CD4-positive, alpha-beta T cell treated with Interferon gamma for 1 hour (primary cell): ENCODE measurements around the gene LUC7L.
"Not testable (repeated sequence)": the region's sequence is repeated elsewhere in the genome, so short reads cannot be mapped to it uniquely, and the experiment has no call there.

ENCODE experiments used
- DNase-seq: peaks from one replicate; pipeline ENCODE4 v3.0.0-alpha.2; 2020

Gene LUC7L, protein sequence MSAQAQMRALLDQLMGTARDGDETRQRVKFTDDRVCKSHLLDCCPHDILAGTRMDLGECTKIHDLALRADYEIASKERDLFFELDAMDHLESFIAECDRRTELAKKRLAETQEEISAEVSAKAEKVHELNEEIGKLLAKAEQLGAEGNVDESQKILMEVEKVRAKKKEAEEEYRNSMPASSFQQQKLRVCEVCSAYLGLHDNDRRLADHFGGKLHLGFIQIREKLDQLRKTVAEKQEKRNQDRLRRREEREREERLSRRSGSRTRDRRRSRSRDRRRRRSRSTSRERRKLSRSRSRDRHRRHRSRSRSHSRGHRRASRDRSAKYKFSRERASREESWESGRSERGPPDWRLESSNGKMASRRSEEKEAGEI

DNA sequence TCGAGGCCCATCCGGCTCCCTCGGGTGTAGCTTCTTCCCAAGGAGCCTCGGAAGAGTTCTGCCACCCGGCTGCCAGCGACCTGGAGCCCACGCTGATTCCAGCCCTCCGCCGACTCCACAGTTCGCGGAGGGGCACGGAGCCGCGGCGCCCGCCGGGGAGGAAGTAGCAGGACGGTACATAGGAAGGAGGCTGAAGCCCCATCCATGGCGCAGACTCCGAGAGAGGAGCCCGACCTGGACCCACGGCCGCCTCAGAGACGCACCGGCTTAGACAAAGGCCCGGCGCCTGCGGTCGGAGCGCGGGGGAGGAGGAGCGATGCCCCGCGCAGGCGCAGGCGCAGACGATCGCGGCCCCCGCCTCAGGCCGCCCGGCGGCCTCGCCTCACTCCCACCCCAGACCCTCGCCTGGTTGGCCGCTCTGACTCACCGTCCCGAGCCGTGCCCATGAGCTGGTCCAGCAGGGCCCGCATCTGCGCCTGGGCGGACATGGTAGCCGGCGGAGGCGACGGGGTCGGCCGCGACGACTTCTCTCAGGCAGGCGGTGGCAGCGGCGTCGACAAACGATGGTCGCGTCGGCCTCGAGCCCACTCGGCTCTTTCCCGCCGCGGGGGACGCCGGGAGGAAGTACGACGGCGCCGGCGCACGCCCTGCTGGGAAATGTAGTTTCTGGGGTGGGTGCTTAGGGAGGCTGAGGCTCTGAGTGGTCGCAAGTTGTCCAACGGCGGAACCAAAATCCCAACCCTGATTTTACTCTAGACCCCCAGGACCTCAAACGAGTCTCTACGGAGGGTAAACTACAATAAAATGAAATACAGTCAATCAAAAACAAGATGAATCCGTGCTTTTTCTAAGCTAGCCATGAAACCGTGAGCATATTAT is at the start of gene LUC7L:
TSS of gene LUC7L (minus strand) at position 598 of the 879 bp plus-strand sequence. CDS start at position 488, 110 bp downstream.
- DNase-seq: peak; percentile 84

DNA sequence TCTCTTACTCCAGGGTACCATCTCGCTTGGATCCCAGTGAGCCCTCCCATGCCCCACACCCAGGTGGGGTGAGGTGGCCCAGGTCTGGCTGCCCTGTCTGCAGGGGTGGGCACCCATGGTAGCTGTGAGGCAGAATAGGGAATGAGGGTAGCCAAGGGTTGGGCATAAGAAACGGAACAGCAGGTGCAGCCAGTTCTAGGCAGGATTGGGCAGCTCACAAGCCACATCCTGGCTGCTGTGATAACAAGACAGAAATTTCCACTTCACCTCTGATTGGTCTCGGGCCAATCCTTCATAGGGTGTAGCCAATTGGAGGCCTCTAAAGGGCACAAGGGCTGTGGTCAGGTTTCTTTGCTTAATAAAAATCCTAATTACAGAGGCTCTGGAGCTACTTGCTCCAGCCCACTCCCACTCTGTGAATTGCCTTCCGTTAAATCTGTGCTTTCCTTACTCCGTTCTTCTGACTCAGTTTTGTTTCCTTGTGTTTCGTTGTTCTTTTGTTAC is 49.7 kb upstream of the LUC7L start:
- DNase-seq: peak; percentile 7

DNA sequence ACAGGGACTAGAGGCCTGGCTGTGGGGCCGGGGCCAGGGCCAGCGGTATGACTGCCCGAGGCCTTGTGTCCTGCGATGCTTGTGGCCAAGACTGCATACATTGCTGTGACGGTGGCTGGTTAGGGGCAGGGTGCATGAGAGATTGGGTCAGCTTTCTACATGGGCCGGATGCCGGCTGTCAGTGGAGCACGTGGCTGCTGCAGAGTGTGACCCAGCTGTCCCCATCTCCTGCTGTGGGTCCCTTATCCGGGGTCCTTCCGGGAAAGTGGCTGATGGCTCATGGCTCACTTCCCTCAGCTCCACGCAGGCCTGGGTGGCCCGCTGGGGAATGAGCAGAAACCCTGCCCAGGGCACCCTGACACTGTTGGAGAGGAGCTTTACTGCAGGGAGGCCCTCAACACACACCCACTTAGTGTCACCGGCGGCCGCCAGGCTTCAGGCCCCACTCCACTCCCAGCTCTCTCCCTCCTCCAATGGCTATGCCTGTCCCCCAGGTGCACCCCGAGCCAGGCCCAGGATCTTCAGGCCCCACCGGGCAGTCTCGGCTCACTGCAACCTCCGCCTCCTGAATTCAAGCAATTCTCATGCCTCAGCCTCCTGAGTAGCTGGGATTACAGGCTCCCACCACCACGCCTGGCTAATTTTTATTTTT is 47.3 kb upstream of the LUC7L start:
- DNase-seq: no peak

DNA sequence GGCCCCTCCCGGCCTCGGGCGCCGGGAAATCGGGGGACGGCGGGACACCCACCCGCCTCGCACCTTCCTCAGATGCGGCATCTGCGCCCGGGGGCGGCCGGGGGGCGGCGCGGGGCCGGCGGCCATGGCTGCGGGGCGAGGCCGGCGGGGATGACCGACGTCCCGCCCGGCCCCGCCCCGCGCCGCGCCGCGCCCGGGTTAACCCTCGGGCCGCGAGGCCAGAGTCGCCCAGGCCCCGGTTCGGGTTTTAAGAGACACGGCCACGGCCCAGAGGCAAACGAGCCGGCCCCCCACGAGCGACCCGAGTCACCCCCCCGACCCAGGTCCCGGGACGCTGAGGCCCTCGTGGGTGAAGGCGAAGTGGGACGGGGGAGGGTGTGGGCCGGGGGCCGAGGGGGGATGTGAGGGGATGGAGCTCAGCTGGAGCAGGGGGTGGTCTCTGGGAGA is 46.6 kb upstream of the LUC7L start, which contains the start of gene RGS11:
TSS of gene RGS11 (minus strand) at position 159 of the 447 bp plus-strand sequence. CDS start at position 126, 33 bp downstream.
- no peak for DNase-seq

DNA sequence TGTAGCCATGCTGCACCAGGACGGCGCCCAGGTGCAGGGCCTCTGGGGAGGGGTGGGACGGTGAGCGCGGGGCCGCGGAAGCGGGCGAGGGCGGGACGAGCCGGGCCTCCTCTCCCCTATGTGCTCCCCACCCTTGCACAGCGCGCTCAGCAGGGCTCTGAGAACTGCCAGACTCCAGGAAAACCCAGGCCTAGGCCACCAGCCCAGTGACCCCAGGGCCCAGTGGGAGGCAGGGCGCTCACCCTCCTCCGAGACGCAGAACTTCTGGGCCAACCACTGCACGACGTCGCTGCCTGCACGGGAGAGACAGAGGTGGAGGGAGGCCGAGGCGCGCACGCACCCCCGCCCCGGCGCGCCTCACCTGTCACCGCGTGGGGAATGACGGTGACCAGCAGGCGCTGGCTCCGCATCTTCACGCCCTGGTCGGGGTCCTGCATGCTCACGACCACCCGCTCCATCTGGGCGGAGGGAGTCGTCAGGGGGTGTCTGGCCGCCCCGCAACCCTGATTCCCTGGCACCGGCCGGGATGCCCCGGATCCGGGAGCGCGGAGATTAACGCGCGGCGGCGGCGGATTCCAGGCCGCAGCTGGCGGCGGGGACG is 45.9 kb upstream of the LUC7L start:
- no peak for DNase-seq

DNA sequence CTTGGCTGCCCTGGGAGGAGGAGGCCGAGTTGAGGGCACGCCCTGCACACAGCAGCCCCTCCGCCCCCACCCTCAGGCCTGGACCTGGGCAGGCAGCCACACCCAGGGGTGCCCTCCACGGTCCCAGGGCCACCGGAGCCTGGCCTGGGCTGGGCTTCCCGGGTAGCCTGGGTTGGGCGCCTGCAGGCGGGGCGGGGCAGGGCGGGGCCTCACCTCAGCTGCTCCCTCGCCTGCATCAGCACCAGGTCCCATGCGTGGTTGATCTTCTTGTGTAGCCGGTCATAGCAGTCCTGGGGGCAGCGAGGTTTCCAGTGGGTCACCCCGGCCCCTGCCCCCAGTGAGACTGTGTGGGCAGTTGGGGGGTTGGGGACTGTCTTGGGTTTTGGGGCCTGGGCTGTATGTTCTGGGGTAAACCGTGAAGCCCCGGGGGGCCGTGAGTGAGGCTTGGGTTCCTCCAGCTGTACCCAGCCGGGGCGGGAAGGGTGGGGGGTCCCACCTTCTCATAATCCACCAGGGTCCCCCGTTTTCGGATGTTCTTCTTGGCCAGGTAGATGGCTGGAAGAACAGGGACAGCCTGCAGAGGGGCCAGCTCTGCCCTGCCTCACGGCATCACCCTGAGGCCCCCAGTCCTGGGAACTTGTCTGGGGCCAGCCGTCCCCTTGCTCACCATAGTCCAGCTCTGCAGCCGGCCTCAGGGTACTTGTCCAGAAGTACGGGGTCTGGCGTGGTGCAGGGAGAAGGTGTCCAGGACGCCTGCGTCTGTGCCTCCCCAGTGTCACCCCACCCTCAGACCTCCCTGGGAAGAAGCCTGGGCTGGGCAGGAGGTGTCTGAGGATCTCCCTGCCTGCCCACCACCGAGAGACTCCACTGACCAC is 44.5 kb upstream of the LUC7L start:
- no peak for DNase-seq

DNA sequence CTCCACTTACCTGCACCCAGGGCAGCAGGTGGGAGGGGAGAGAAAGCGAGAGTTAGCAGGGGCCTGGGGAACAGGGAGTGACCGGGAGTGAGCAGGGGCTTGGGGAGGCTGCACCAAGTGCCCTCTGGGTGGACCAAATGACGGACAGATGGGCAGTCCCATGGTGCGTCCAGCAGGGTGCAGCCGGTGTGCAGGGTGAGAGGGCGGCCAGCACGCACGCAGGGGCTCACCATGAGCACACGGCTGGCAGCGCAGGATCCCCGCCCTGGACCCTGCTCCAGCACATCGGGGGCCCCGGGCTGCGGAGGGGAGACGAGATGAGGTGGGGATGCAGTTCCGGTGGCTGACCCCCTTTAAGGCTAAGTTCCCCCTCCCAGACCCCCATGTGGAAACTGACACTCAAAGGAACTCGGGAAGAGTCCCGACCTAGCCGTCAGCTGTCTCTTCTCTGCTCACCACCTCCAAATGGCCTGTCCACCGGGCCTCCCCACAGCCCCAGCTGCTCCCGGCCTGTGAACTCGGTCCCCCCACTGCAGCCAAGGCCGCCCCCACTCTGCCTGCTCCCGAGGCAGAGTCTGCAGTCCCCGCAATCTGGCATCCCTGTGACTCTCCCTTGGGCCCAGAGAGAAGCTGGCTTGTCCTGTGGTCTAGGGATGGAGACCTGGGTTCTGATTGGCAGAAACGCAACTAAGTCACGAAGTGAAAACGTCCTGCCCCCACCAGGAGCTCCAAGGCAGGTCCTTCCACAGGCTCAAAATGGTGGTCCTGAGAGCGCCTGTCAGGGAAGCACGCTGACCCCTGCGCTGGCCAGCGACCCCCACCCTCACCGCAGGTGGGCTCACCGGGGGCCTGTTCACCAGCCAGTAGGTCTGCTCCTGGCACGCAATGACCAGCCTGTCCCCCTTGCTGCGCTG is 43.6 kb upstream of the LUC7L start:
- no peak for DNase-seq

DNA sequence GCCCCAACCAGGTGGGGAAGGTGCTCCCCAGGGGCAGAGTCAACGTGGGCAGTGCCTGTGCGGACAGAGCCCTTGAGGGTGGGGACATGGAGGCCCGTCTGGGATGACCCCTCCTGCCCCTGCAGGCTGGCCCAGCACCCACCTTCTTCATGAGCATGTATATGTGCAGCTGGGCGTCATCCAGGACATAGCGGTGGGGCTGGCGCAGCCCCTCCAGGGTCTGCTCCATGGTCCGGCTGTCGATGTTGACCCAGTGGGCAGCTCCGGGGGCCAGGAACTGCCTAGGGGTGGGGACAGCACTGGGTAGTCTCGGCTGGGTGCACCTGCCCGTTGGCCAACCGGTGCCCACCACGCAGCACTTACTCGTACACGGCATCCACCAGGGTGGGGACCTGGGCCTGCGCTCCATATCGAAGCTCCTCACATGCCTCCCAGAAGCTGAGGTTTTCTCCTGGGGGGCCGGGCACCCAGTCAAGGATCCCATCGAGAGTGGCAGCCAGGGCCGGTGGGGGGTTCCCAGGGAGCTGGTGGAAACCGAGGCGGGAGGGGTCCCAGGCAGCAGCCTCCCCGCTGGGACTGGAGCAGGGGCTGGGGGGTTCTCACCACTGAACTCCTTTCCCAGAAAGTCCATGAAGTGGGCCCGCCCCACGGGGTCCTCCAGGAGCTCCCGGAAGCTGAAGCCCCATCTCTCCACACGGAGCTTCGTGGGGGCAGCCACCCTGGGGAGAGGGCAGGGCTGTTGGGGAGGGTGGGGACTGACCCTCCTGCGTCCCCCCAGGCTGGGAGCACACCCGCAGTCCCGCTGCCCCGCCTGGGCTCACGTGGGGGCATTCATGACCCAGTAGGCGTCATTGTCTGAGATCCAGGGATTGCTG is 41.4 kb upstream of the LUC7L start:
- DNase-seq: no peak

DNA sequence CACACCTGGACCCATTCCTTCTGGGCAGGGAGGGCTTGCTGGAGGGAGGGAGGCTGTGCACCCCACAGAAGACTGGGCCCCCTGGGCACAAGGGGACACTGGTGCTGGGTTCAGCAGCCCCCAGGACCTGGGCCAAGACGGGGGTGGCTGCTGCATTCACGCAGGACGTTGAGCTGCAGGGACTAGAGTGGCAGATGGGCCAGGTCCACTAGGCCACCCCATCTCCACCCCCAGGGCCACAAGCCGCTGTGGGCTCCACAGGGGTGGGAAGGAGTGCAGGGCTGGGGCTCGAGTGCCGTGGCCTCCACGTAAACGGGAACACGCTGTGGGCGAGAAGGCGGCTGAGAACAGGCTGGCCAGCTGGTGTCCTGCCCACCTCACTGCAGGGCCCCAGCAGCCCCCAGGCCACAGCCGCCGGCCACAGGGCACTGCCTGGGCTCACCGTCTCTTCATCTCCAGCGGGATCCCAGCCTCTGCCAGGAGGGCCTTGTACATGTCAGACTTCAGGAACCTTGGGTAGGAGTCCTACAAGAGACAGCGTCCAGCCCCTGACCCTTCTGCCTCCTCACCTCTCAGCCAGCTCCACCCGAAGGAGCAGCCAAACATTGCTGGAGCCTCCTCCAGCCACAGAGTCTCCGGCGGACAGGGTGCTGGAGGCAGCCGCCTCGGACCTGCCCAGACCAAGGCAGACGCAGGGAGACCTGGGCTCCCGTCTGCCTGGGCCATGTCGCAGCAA is 40.0 kb upstream of the LUC7L start:
- DNase-seq: no peak

DNA sequence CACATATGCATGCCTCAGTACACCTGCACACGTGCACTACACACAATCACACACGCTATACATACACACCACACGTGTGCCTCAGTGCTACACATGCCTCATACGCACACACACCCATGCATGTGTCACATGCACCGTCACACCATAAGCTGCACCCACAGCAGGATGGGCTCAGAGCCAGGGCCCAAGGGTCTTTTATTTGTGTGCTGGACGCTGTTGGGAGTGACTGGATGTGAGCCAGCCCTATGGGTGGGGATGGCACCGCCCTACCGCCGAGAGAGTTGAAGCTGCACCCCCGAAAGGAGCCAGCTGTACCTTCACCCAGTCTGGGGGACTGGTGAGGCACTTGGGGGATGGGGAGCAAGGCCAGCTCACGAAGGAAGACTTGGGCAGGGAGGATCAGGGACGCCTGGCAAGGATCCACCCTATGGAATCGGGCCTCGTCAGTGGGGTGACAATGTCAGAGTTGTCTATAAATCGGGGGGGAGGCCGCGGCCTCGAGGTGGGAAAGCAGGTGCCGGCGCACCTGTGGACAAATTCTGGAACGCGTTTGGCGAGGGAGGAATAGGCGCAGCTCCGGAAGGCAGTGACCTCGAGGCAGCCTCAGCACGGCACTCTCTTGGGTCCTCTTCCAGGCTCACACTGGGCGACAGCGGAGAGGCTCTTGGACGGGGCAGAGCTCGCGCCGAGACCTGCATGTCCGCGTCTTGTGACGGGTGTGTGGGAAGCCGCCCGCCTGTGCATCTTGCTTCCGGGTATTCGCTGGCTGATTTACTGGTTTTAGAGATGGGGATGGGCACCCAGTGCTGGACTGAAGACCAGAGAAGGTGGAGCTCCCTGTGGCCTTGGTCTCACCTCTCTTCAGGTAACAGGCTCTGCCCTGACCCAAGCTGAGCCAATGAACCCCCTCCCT is 39.1 kb upstream of the LUC7L start:
- DNase-seq: no peak

DNA sequence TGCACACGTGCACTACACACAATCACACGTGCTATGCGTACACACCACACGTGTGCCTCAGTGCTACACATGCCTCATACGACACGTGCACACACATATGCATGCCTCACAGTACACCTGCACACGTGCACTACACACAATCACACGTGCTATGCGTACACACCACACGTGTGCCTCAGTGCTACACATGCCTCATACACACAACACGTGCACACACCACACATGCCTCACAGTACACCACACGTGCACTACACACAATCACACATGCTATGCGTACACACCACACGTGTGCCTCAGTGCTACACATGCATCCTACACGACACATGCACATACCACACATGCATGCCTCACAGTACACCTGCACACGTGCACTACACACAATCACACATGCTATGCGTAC is 38.3 kb upstream of the LUC7L start:
- DNase-seq: not testable (repeated sequence)

DNA sequence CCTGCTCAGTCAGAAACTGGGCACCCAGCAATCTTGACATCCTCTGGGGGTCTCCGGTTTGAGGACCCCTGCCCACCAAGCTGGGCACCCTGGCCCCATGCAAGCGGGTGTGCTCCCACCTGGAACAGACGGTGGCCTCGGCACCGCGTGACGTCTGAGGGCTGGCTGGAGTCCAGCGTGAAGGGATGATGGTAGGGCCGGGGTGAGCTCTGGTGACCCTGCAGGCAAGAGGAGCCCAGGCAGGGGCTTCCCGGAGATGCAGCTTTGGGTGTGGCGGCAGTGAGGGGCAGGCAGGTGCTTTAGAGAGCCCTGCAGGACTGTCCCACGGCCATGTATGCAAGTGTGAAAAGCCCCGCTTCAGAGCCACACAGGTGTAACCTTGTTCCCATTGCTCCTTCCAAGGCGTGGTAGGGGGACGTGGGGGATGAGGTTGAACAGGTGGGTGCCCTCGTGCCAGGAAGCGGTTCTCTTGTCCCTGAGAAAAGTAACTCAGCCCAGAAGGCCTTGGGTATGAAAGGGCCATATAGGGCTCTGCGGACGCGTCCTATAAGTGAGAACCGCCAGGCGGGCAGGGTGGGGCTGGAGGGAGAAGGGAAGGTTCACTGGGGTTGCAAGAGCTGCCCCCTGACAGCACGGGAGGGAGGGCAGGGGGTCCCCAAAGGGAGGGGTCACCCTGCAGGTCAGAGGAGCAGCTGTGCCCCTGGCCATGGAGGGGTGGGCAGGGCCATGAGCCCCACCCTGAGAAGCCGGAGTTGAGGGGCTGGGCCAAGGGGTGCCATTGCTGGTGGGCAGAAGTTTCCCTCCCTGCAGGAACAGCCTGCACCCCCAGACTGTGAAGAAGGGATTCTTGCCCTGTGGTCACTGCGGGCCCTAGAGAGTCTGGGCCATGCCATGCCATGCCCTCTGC is 37.3 kb upstream of the LUC7L start:
- no peak for DNase-seq

DNA sequence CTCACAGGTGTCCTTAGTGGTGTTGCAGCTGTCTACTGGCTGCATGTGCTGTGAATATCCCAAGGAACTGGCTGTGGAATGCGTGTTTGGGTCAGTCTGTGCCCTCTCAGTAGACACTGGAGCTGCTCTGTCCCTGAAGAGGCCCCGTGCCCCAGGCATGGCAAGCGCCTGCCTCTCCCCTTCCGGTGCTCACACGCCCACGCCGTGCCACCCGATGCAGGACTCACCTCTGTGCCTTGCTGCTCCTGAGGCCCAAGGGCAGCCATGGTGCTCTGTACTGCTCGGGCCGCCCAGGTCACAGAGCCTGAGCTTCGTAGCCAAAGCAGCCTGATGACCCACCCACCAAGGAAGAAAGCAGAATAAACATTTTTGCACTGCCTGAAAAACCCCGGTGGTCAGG is 36.5 kb upstream of the LUC7L start:
- DNase-seq: no peak

DNA sequence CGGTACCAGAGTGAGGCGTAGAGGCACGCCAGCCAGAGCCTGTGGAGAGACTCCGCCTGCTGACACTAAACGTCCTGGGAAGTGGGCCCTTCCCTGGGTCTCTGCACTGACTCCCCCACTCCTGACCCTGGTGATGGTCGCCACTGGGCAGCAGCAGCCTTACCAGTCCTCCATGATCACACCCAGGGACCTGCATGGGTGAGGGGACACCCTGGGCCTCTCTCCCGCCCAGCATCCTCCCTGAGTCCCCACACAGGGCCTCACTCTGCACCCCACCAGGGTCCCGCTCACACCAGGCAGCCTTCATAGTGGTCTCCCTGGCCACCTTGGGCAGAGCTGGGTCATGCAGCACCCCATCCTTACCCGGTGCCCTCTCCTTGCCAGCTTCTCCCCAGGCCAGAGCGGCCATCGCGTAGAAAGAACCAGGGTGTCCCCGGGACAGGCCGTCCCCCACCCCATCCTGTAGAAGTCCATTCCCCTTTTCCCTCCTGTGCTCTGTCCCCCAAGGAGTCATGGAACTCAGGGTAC is 35.8 kb upstream of the LUC7L start:
- no peak for DNase-seq

DNA sequence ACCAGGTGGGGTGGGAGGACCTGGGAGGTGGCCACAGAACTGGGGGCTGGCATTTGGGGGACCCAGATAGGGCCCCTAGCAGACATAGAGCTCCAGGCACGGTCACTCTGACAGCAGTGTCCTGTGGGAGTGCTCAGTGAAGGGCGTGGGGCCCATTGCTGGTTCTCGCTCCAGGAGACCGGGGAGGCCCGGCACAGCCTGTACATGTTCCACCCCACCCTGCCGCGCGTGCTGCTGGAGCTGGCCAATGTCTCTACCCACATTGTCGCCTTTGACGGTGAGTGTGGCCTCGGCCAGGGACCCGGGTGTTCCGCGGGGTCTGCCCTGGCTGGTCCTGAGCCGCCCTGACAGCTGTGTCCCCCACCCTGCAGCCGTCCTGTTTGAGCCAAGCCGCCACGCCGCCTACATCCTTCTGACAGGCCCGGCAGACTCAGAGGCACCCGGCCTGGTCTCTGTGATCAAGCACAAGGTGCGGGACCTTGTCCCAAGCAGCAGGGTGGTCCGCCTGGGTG is 35.2 kb upstream of the LUC7L start:
- DNase-seq: no peak

DNA sequence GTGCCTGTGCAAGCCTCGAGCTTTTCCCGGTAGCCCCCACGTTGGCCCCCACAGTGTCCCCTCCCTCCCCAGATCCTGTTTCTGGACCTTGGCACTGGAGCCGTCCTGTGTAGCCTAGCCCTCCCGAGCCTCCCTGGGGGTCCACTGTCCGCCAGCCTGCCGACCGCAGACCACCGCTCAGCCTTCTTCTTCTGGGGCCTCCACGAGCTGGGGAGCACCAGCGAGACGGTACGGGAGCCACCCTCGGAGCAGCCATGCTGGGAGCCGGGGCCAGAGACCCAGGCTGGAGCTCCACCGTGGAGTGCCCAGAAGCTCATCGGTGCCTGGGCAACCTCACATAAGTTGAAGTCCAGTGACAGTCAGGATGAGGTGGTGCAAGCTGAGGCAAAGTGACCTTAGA is 34.7 kb upstream of the LUC7L start:
- DNase-seq: no peak
